ENCODE measurements around the gene LRFN2. TPM values are rescaled to one million over a fixed set of nuclear protein-coding genes. Genes with fewer than 3 reads are reported as not detected.

Gene LRFN2
- total RNA-seq, 6 donors from 2014 or later = 0.06 to 0.20 TPM; not detected in 4

DNA sequence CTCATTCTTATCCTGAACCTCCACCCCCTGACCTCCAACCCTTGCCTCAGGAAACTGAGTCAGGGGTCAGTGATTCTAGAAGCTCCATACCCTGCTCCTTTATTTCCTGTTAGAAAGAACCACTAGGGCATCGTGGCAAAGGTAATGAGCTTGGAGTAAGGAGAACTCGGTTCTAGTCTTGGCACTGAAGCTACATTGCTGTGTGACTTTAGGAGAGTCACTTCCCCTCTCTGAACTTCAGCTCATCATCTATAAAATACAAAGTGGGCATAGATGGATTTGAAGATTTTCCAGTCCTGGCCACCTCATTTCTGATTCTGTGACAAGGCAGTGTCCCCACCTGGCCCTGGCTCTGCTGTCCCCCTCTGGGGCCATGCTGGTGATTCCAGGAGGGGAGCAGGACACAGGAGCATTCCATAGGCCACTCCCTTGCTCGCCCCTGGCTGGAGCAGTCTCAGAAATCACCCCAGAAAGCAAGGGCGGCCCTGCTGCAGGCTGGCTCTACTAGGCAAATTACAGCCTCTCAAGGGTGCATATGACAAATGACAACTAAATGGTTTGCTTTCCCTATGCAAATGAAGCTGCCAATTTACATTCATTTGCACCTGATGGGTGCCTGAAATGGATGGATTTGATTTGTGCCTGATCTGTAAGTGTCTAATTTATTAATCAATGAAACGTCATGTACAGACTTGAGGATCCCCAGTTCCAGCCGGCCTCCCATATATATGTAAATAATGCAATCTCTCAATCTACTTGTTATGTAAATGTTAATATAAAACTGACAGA, 62.2 kb downstream of the LRFN2 start:
- Histone ChIP-seq H3K27me3 (no peaks in the 10 kb centered on the region), H3K4me1 (no peaks in the 10 kb centered on the region), H3K36me3 (no peaks in the 10 kb centered on the region), H3K27ac (no peak overlapping the region), H3K4me3 (no peak overlapping the region), H3K9me3 (no peaks in the 10 kb centered on the region)
- ATAC-seq (ENCODE audit: low FRiP score in 2 of 2) = no peak
- WGBS, 2 donors = 73 to 81% methylated on average over 5 to 6 of the region's 6 CpGs
- TF ChIP-seq, protein P1, sequence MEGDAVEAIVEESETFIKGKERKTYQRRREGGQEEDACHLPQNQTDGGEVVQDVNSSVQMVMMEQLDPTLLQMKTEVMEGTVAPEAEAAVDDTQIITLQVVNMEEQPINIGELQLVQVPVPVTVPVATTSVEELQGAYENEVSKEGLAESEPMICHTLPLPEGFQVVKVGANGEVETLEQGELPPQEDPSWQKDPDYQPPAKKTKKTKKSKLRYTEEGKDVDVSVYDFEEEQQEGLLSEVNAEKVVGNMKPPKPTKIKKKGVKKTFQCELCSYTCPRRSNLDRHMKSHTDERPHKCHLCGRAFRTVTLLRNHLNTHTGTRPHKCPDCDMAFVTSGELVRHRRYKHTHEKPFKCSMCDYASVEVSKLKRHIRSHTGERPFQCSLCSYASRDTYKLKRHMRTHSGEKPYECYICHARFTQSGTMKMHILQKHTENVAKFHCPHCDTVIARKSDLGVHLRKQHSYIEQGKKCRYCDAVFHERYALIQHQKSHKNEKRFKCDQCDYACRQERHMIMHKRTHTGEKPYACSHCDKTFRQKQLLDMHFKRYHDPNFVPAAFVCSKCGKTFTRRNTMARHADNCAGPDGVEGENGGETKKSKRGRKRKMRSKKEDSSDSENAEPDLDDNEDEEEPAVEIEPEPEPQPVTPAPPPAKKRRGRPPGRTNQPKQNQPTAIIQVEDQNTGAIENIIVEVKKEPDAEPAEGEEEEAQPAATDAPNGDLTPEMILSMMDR (IDR thresholded peaks at IDR 0.05) = no peak
- TF ChIP-seq POLR2AphosphoS5 (IDR thresholded peaks at IDR 0.05) = no peak
- TF ChIP-seq EP300 (IDR thresholded peaks at IDR 0.05) = no peak
- no peak for TF ChIP-seq POLR2A (IDR thresholded peaks at IDR 0.05)
- no peak for DNase-seq

DNA sequence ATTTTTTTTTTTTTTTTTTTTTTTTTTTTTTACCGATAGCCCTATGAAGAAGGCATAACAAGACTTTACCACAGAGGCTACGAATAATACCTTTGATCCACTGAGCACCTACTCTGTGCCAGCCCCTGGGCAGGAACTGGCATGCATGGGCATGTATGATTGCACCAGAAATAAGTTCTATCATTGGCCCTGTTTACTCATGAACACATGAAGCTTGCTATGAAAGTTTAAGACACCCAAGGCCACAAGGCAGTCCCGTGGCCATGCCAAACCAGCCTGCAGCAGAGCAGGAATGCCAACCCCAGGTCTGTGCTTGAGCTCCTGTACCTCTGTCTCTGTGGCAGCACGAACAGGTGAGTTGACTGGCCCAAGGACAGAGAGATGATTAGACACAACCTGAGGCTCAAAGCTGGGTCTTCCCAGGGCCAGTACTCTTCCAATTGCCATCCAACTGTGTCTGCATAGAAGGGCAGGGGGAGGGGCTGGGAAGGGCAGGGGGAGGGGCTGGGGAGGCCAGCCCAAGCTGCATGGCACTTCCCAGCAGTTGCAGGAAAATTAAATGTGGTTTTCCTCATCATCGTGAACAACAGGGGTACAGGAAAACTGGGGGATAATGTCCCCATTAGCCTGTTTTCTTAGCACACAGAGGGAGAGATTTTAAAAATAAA, 63.5 kb downstream of the LRFN2 start:
- H3K4me3 ChIP-seq = no peak overlapping the region
- no peaks in the 10 kb centered on the region for H3K36me3 ChIP-seq
- 48 to 54% methylated on average over 3 to 5 of the region's 5 CpGs for WGBS, 2 donors
- H3K4me1 ChIP-seq = no peaks in the 10 kb centered on the region
- DNase-seq (no peak), ATAC-seq (ENCODE audit: low FRiP score in 2 of 2) (no peak)
- no peak overlapping the region for H3K27ac ChIP-seq
- H3K27me3 ChIP-seq = no peaks in the 10 kb centered on the region
- TF ChIP-seq EP300 (IDR thresholded peaks at IDR 0.05) (no peak), POLR2AphosphoS5 (IDR thresholded peaks at IDR 0.05) (no peak), POLR2A (IDR thresholded peaks at IDR 0.05) (no peak)
- TF ChIP-seq, protein P1 (IDR thresholded peaks at IDR 0.05) = no peak
- no peaks in the 10 kb centered on the region for H3K9me3 ChIP-seq

DNA sequence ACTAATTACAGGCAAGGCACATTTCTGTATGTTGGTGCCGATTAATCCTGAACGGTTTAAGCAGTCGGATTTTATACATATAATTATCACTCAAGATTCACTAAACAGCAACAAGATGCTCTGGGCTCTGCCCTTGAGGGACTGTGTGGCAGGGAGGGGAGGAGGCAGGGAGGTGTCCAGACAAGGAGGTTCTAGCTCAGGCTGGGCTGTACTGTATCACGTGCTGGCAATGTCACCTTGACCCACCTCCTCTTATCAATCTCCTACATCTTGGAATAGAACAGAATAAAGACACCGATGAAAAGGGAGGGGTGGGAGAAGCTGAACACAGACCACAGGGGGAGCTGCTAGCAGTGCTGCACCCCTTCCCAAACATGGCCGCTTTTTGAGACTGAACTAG, 65.7 kb downstream of the LRFN2 start:
- no peaks in the 10 kb centered on the region for H3K27me3 ChIP-seq
- ATAC-seq (ENCODE audit: low FRiP score in 2 of 2) = no peak

DNA sequence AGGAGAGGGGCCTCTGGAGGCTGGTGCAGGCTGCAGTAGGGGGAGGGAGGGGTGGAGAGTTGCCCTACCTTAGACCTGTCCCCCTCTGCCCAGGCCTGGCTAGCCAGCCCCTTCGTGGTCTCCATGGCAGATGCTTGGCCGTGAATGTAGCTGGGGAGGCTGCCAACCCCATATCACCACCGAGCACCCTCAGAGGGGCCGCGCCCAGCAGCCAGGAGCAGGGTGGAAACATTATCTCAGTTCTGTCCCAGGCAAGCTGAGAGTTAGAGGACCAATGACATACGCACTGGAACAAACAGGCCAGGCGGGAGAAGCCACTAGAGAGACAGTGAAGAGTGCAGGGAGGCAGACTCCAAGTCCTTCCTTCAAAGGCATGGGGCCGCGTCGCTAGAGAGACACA, 66.5 kb downstream of the LRFN2 start:
- TF ChIP-seq POLR2AphosphoS5 (IDR thresholded peaks at IDR 0.05) = no peak
- TF ChIP-seq, protein P1 (IDR thresholded peaks at IDR 0.05) = no peak
- no peak for TF ChIP-seq EP300 (IDR thresholded peaks at IDR 0.05)
- no peak for TF ChIP-seq POLR2A (IDR thresholded peaks at IDR 0.05)
- no peak for DNase-seq
- Histone ChIP-seq H3K36me3 (no peaks in the 10 kb centered on the region), H3K27ac (no peak overlapping the region), H3K4me1 (no peaks in the 10 kb centered on the region), H3K9me3 (no peaks in the 10 kb centered on the region), H3K4me3 (no peak overlapping the region), H3K27me3 (no peaks in the 10 kb centered on the region)
- WGBS, 2 donors = 58 to 66% methylated on average over 7 to 10 of the region's 10 CpGs
- ATAC-seq (ENCODE audit: low FRiP score in 2 of 2) = peak in 1 of 2 donors; percentile 25

More for the DNA sequence above, 65.7 kb downstream of the LRFN2 start:
- DNase-seq = no peak
- Histone ChIP-seq H3K9me3 (no peaks in the 10 kb centered on the region), H3K4me3 (no peak overlapping the region), H3K4me1 (no peaks in the 10 kb centered on the region), H3K27ac (no peak overlapping the region), H3K36me3 (no peaks in the 10 kb centered on the region)
- WGBS, 2 donors = 86 to 89% methylated on average over 6 of the region's 6 CpGs
- TF ChIP-seq POLR2A (IDR thresholded peaks at IDR 0.05) (no peak), POLR2AphosphoS5 (IDR thresholded peaks at IDR 0.05) (no peak), EP300 (IDR thresholded peaks at IDR 0.05) (no peak)
- TF ChIP-seq, protein P1 (IDR thresholded peaks at IDR 0.05) = no peak
